Fibroblast of lung (primary cell): Measurements from ENCODE around the gene ZNF470. TPM values are rescaled to one million over a fixed set of nuclear protein-coding genes. Genes with fewer than 3 reads are reported as not detected.

Experiments used
- DNase-seq, 2 donors: peaks; one replicate each; pipeline versions ENCODE4 v3.0.0 to v3.0.0-alpha.2; 2010; ENCODE audit warnings: low read depth in 2 of 2
- H2AFZ ChIP-seq: 2 replicates; pipeline ENCODE4 v1.5.1; 2012; ENCODE audit warnings: low read length, control low read depth, inconsistent platforms
- H3K27ac ChIP-seq: 2 replicates; pipeline ENCODE4 v1.5.1; 2011; ENCODE audit warnings: low read length, control low read depth; ENCODE audit not compliant: insufficient read depth
- H3K27me3 ChIP-seq: 2 replicates; pipeline ENCODE4 v1.5.1; 2011; ENCODE audit warnings: mild to moderate bottlenecking, low read length; ENCODE audit not compliant: control insufficient read depth, insufficient read depth
- H3K36me3 ChIP-seq: 2 replicates; pipeline ENCODE4 v1.5.1; 2011; ENCODE audit warnings: low read length; ENCODE audit not compliant: control insufficient read depth, insufficient read depth
- H3K4me1 ChIP-seq: 2 replicates; pipeline ENCODE4 v1.5.1; 2011; ENCODE audit warnings: low read length; ENCODE audit not compliant: control insufficient read depth, insufficient read depth; ENCODE audit errors: extremely low read depth
- H3K4me2 ChIP-seq: 2 replicates; pipeline ENCODE4 v1.5.1; 2011; ENCODE audit warnings: low read length, control low read depth; ENCODE audit not compliant: insufficient read depth; ENCODE audit errors: extremely low read depth
- H3K4me3 ChIP-seq, 4 experiments: fragments of 200-600 bp in 1 of 4; sonication (generic) in 1 of 4; replicated peaks in 1 of 4; 2 replicates each; pipeline ENCODE4 v1.5.1; 2011 to 2016; ENCODE audit warnings: low read length in 4 of 4, low read depth in 3 of 4, mild to moderate bottlenecking in 3 of 4, control low read depth in 2 of 4, inconsistent platforms in 1 of 4, mixed read lengths in 1 of 4; ENCODE audit not compliant: insufficient read depth in 1 of 4; ENCODE audit errors: control extremely low read depth in 1 of 4
- H3K79me2 ChIP-seq: 2 replicates; pipeline ENCODE4 v1.5.1; 2012; ENCODE audit warnings: mild to moderate bottlenecking, low read length, inconsistent platforms; ENCODE audit not compliant: control insufficient read depth, insufficient read depth
- H3K9ac ChIP-seq: 2 replicates; pipeline ENCODE4 v1.5.1; 2011; ENCODE audit warnings: mild to moderate bottlenecking, low read length, control low read depth; ENCODE audit not compliant: insufficient read depth
- H3K9me3 ChIP-seq: 2 replicates; pipeline ENCODE4 v1.5.1; 2012; ENCODE audit warnings: low read depth, low read length; ENCODE audit not compliant: control insufficient read depth, insufficient read depth
- H4K20me1 ChIP-seq: 2 replicates; pipeline ENCODE4 v1.5.1; 2011; ENCODE audit warnings: low read length; ENCODE audit not compliant: control insufficient read depth, insufficient read depth; ENCODE audit errors: extremely low read depth
- CTCF ChIP-seq, 2 donors: IDR thresholded peaks in 1 of 2; conservative IDR thresholded peaks in 1 of 2; 1 replicate in 1 of 2; 2 replicates in 1 of 2; pipeline ENCODE4 v1.5.1; 2011 to 2012; ENCODE audit warnings: low read length in 2 of 2, control low read depth in 1 of 2, inconsistent platforms in 1 of 2, low read depth in 1 of 2, mild to moderate bottlenecking in 1 of 2
- EZH2 ChIP-seq: IDR thresholded peaks from 2 replicates; pipeline ENCODE4 v1.5.1; 2012; ENCODE audit warnings: low read length, control low read depth, mild to moderate bottlenecking; ENCODE audit errors: missing control alignments
- polyA plus RNA-seq, 2 donors: library from polyadenylated mRNA; depleted of rRNA in 1 of 2; stranded (reverse) in 1 of 2; unstranded in 1 of 2; fragments of >200 nt; gene quantifications; 2 replicates each; pipeline ENCODE4 v1.2.1, GENCODE V29; 2011 to 2012; ENCODE audit warnings: missing spikeins in 1 of 2
- total RNA-seq: library from RNA; depleted of rRNA; stranded (reverse); fragments of >200 nt; gene quantifications from 2 replicates; pipeline ENCODE4 v1.2.1, GENCODE V29; 2014

The ZNF470 gene
- total and polyA plus RNA-seq, 2 donors (not counting 1 experiment from before 2014, with no cell fraction given) = 3.0 to 7.3 TPM

GRCh38 chr19:56543776-56544175 lies 23.5 kb upstream of the ZNF470 start:
- Histone ChIP-seq H3K36me3 (peaks cover 13% of the 10 kb centered on the region), H3K9me3 (no peaks in the 10 kb centered on the region), H3K27ac (no peak overlapping the region), H4K20me1 (no peaks in the 10 kb centered on the region), H3K4me3 (no peak overlapping the region), H2AFZ (no peak overlapping the region), H3K27me3 (no peaks in the 10 kb centered on the region), H3K4me1 (no peaks in the 10 kb centered on the region), H3K79me2 (no peaks in the 10 kb centered on the region), H3K9ac (no peak overlapping the region), H3K4me2 (no peak overlapping the region)
- TF ChIP-seq EZH2 (no peak), CTCF (conservative IDR thresholded peaks at IDR 0.05 in 1 of 2, IDR thresholded peaks at IDR 0.05 in 1 of 2; ENCODE audit: low read depth in 1 of 2, low read length in 2 of 2) (no peak)
- DNase-seq = no peak

GRCh38 chr19:56547535-56547934 lies 19.7 kb upstream of the ZNF470 start:
- DNase-seq = no peak
- H3K27ac ChIP-seq = no peak overlapping the region
- H3K79me2 ChIP-seq = no peaks in the 10 kb centered on the region
- no peak overlapping the region for H3K9ac ChIP-seq
- TF ChIP-seq EZH2 = no peak
- TF ChIP-seq CTCF (conservative IDR thresholded peaks at IDR 0.05 in 1 of 2, IDR thresholded peaks at IDR 0.05 in 1 of 2; ENCODE audit: low read depth in 1 of 2, low read length in 2 of 2) = peak in 1 of 2 donors; percentile 17
- H3K9me3 ChIP-seq = no peaks in the 10 kb centered on the region
- H3K36me3 ChIP-seq = peaks cover 11% of the 10 kb centered on the region
- no peak overlapping the region for H2AFZ ChIP-seq
- H4K20me1 ChIP-seq = no peaks in the 10 kb centered on the region
- H3K4me2 ChIP-seq = no peak overlapping the region
- no peak overlapping the region for H3K4me3 ChIP-seq
- H3K4me1 ChIP-seq = no peaks in the 10 kb centered on the region
- no peaks in the 10 kb centered on the region for H3K27me3 ChIP-seq

- TF ChIP-seq EZH2 (no peak), CTCF (conservative IDR thresholded peaks at IDR 0.05 in 1 of 2, IDR thresholded peaks at IDR 0.05 in 1 of 2; ENCODE audit: low read depth in 1 of 2, low read length in 2 of 2) (no peak)
Observed at GRCh38 chr19:56554272-56554869, 12.9 kb upstream of the ZNF470 start.

More at GRCh38 chr19:56554272-56554869, 12.9 kb upstream of the ZNF470 start:
- no peak overlapping the region for H2AFZ ChIP-seq
- peaks cover 2% of the 10 kb centered on the region for H3K9me3 ChIP-seq
- H3K4me2 ChIP-seq = no peak overlapping the region
- no peak overlapping the region for H3K4me3 ChIP-seq
- DNase-seq = peak in 1 of 2 donors; percentile 10
- no peak overlapping the region for H3K27ac ChIP-seq
- H3K36me3 ChIP-seq = peaks cover 8% of the 10 kb centered on the region
- H3K9ac ChIP-seq = no peak overlapping the region
- no peaks in the 10 kb centered on the region for H3K79me2 ChIP-seq
- H4K20me1 ChIP-seq = no peaks in the 10 kb centered on the region
- H3K4me1 ChIP-seq = no peaks in the 10 kb centered on the region
- H3K27me3 ChIP-seq = no peaks in the 10 kb centered on the region
